HepG2 (cell line): ENCODE measurements around the gene SMARCD1. TPM values are rescaled to one million over a fixed set of nuclear protein-coding genes. Genes with fewer than 3 reads are reported as not detected.

ENCODE experiments used
- ATAC-seq: fragments of 200-7000 bp; cut with Tn5 transposase; 3 replicates; pipeline ENCODE4 v1.9.1; 2020; ENCODE audit warnings: mild to moderate bottlenecking, moderate library complexity
- BruUV-seq: library from RNA; stranded (reverse); fragments of 400-500 nt; replicated peaks from 2 replicates; lab custom pipeline; 2021; lab: Mats Ljungman, UMichigan
- CTCF ChIA-PET: fragments of 300-600 bp; formaldehyde crosslinking; extraction: SDS; loops from one replicate; lab custom pipeline; 2021; ENCODE audit warnings: low total read pairs, inconsistent platforms, low intra/inter-chr PET ratio; lab: Yijun Ruan, JAX
- POLR2A ChIA-PET: fragments of 350-600 bp; sonication (Branson Sonifier 250); formaldehyde crosslinking; loops from one replicate; lab custom pipeline; 2020; ENCODE audit warnings: antibody characterized with exemption, inconsistent platforms; lab: Yijun Ruan, JAX
- DNase-seq: peaks from one replicate; pipeline ENCODE4 v3.0.0-alpha.2; 2015; ENCODE audit warnings: low spot score
- FAIRE-seq: peaks from 3 replicates; lab custom pipeline; 2011; peaks lifted over from hg19 to GRCh38; lab: Jason Lieb, UNC
- H2AFZ ChIP-seq: one replicate; pipeline ENCODE4 v1.6.1; 2011; ENCODE audit warnings: low read length, inconsistent platforms
- H3K27ac ChIP-seq: fragments of 300-600 bp; 3 replicates; pipeline ENCODE4 v1.8.0; 2011; ENCODE audit warnings: mixed run types, mild to moderate bottlenecking, mixed read lengths, low read length, inconsistent platforms; ENCODE audit not compliant: insufficient read depth; ENCODE audit errors: extremely low read length
- H3K27me3 ChIP-seq, 2 experiments: fragments of 200-600 bp in 1 of 2; 2 replicates in 1 of 2; 3 replicates in 1 of 2; pipeline versions ENCODE4 v1.6.0 to v1.8.0; 2011; ENCODE audit warnings: low read length in 2 of 2, mild to moderate bottlenecking in 2 of 2, moderate library complexity in 2 of 2, inconsistent platforms in 1 of 2; ENCODE audit not compliant: insufficient read depth in 2 of 2, control insufficient read depth in 1 of 2
- H3K36me3 ChIP-seq, 2 experiments: fragments of 200-600 bp in 1 of 2; replicated peaks in 1 of 2; 2 replicates in 1 of 2; 3 replicates in 1 of 2; pipeline versions ENCODE4 v1.5.1 to v1.8.0; 2011; ENCODE audit warnings: low read length in 2 of 2, inconsistent platforms in 1 of 2; ENCODE audit not compliant: insufficient read depth in 2 of 2, control insufficient read depth in 1 of 2
- H3K4me1 ChIP-seq: 2 replicates; pipeline ENCODE4 v1.5.1; 2012; ENCODE audit warnings: low read length, inconsistent platforms; ENCODE audit not compliant: insufficient read depth
- H3K4me2 ChIP-seq: 2 replicates; pipeline ENCODE4 v1.6.0; 2011; ENCODE audit warnings: low read depth, low read length, inconsistent platforms
- H3K4me3 ChIP-seq, 3 experiments: fragments of 200-600 bp in 1 of 3; sonication (generic), shearing (Covaris generic) in 1 of 3; replicated peaks in 1 of 3; 2 replicates each; pipeline ENCODE4 v1.5.1; 2011 to 2016; ENCODE audit warnings: low read length in 3 of 3, inconsistent platforms in 2 of 3, low read depth in 2 of 3, mild to moderate bottlenecking in 2 of 3, control low read depth in 1 of 3, mixed read lengths in 1 of 3; ENCODE audit not compliant: insufficient read depth in 1 of 3
- H3K79me2 ChIP-seq: one replicate; pipeline ENCODE4 v1.6.1; 2011; ENCODE audit warnings: low read length, inconsistent platforms; ENCODE audit not compliant: insufficient read depth
- H3K9ac ChIP-seq: 2 replicates; pipeline ENCODE4 v1.6.0; 2011; ENCODE audit warnings: mild to moderate bottlenecking, low read depth, low read length, inconsistent platforms; ENCODE audit not compliant: insufficient read depth
- H3K9me3 ChIP-seq: 2 replicates; pipeline ENCODE4 v1.5.1; 2012; ENCODE audit warnings: mild to moderate bottlenecking, low read length
- H4K20me1 ChIP-seq: 2 replicates; pipeline ENCODE4 v1.6.0; 2011; ENCODE audit warnings: inconsistent platforms, mild to moderate bottlenecking, low read length, moderate library complexity; ENCODE audit not compliant: insufficient read depth
- KDM5B ChIP-seq: sonication (generic); formaldehyde crosslinking; IDR thresholded peaks from 2 replicates; pipeline ENCODE4 v1.4.0; 2020; ENCODE audit warnings: missing genetic modification reagents, mild to moderate bottlenecking, borderline replicate concordance
- PATZ1 ChIP-seq: sonication (generic); formaldehyde crosslinking; IDR thresholded peaks from 2 replicates; pipeline ENCODE4 v1.4.0; 2020; ENCODE audit warnings: missing genetic modification reagents
- REST ChIP-seq, 2 experiments: IDR thresholded peaks; 2 replicates each; pipeline ENCODE4 v1.6.1; 2011 to 2012; ENCODE audit warnings: low read length in 2 of 2, borderline replicate concordance in 1 of 2, low read depth in 1 of 2, mild to moderate bottlenecking in 1 of 2, moderate library complexity in 1 of 2
- SMAD3 ChIP-seq: sonication (generic); formaldehyde crosslinking; IDR thresholded peaks from 2 replicates; pipeline ENCODE4 v1.4.0; 2020; ENCODE audit warnings: missing genetic modification reagents
- WGBS: methylation state at CpG from one replicate; pipeline ENCODE4 v1.1.6; 2017; ENCODE audit warnings: low lambda C conversion rate; 5-methylcytosine and 5-hydroxymethylcytosine counted together
- in situ Hi-C: cut with HindIII; loops from 2 replicates; pipeline ENCODE4 v1.10.0; 2017; ENCODE audit warnings: low pct_unique_long_range_greater_than_20kb; ENCODE audit not compliant: extremely low pct_ligation_motif_present
- intact Hi-C: fragments of 100-400 bp; cut with micrococcal nuclease; formaldehyde crosslinking; loops from one replicate; pipeline ENCODE4 v1.10.0; 2022; ENCODE audit not compliant: unreplicated experiment
- polyA plus RNA-seq, 8 experiments: library from polyadenylated mRNA; depleted of rRNA in 3 of 8; stranded (reverse) in 7 of 8; unstranded in 1 of 8; fragments of >200 nt; fragmentation: Illumina TruSeq in 4 of 8; extraction: Trizol in 4 of 8; gene quantifications; 2 replicates each; pipeline versions ENCODE4 v1.2.1 to v1.2.3, GENCODE V29; 2011 to 2016; ENCODE audit warnings: low read depth in 4 of 8, missing spikeins in 1 of 8, mixed read lengths in 1 of 8; ENCODE audit not compliant: insufficient read depth in 1 of 8
- total RNA-seq, 5 experiments: library from RNA; depleted of rRNA; stranded (reverse); fragments of >200 nt; fragmentation: Illumina TruSeq; extraction: Trizol; gene quantifications; 2 replicates each; pipeline ENCODE4 v1.2.3, GENCODE V29; 2016; ENCODE audit warnings: low read depth in 1 of 5

Gene SMARCD1
- total and polyA plus RNA-seq, 2 of the 13 experiments (the other 11 are each of a cell fraction or from before 2014, with no cell fraction given): 51.7 to 54.6 TPM

GRCh38 chr12:50057896-50058670 lies 27.1 kb upstream of the SMARCD1 start:
- Histone ChIP-seq H3K4me3 (peak overlapping the region; percentile 26 to 73 (median 68); a peak in 4 of 6 replicates), H3K4me1 (peaks cover 24% of the 10 kb centered on the region), H3K36me3 (no peaks in the 10 kb centered on the region), H4K20me1 (no peaks in the 10 kb centered on the region), H3K79me2 (no peaks in the 10 kb centered on the region), H3K4me2 (peak overlapping the region; percentile 89), H3K27me3 (peaks cover 9 to 38% of the 10 kb centered on the region in 2 experiments; a peak in 4 of 5 replicates), H3K9me3 (no peaks in the 10 kb centered on the region), H2AFZ (no peak overlapping the region), H3K9ac (no peak overlapping the region), H3K27ac (no peak overlapping the region)
- no peak for ATAC-seq
- 52% methylated on average over 5 of the region's 30 CpGs for WGBS
- ChIA-PET CTCF (interaction anchor here (4.7 kb wide), 1 partner anchor 91 kb away, joined by 65 read pairs; no protein-coding TSS in a partner anchor), POLR2A (no interaction called here)
- in situ Hi-C loops: loop anchor here (5.0 to 10.0 kb wide), 2 partner anchors 86 to 193 kb away; partner anchors contain the start of gene AQP6
- no peak for TF ChIP-seq SMAD3 (CRISPR knock-in tag)
- TF ChIP-seq KDM5B: 0 out of 2 replicates have a peak, but pooled peaks have one; percentile 4
- no peak for TF ChIP-seq REST (IDR thresholded peaks at IDR 0.05; ENCODE audit: borderline replicate concordance in 1 of 2, low read depth in 1 of 2, low read length in 2 of 2)
- 0 out of 2 replicates have a peak, but pooled peaks have one; percentile 28 for TF ChIP-seq PATZ1 (CRISPR knock-in tag)
- FAIRE-seq: no peak
- no peak for DNase-seq
- no TSS peak for BruUV-seq
- intact Hi-C loops: loop anchor here (2.0 kb wide), 1 partner anchor 19 kb away; no protein-coding TSS in a partner anchor
